Ovary (tissue), 3 donors: ENCODE data around the gene TMEM121.

Experiments
- CTCF ChIP-seq, 3 donors: fragments of 450-650 bp in 2 of 3; fragments of 200-600 bp in 1 of 3; IDR thresholded peaks; one replicate each; pipeline versions ENCODE4 v1.5.1 to v1.8.0; 2016 to 2022; ENCODE audit warnings: antibody characterized with exemption in 3 of 3, mild to moderate bottlenecking in 1 of 3
- POLR2A ChIP-seq: fragments of 450-650 bp; IDR thresholded peaks from one replicate; pipeline ENCODE4 v1.6.1; 2017; ENCODE audit warnings: antibody characterized with exemption, mild to moderate bottlenecking, moderate library complexity
- donor health status: DM: no; HTN: no; CAD: no.

- TF ChIP-seq POLR2A (no peak), CTCF (IDR thresholded peaks at IDR 0.05) (no peak)
These were observed 1.1 kb upstream of the TMEM121 start for GRCh38 chr14:105525326-105525725.
